HEK293T (cell line): Measurements from ENCODE around the gene SLC40A1.

Experiments used
- ARNT ChIP-seq: fragments of 450-650 bp; IDR thresholded peaks from 2 replicates; pipeline ENCODE4 v1.6.1; 2017; ENCODE audit warnings: mild to moderate bottlenecking
- BHLHE40 ChIP-seq: fragments of 450-650 bp; IDR thresholded peaks from 2 replicates; pipeline ENCODE4 v1.6.1; 2016; ENCODE audit warnings: mild to moderate bottlenecking, moderate library complexity, borderline replicate concordance
- FOXA1 ChIP-seq: fragments of 450-650 bp; IDR thresholded peaks from 2 replicates; pipeline ENCODE4 v1.6.1; 2016; ENCODE audit warnings: mild to moderate bottlenecking
- FOXM1 ChIP-seq: fragments of 450-650 bp; IDR thresholded peaks from 2 replicates; pipeline ENCODE4 v1.6.1; 2017; ENCODE audit warnings: mild to moderate bottlenecking, borderline replicate concordance
- LEF1 ChIP-seq: fragments of 450-650 bp; IDR thresholded peaks from 2 replicates; pipeline ENCODE4 v1.6.1; 2017; ENCODE audit warnings: mild to moderate bottlenecking, borderline replicate concordance
- NFRKB ChIP-seq: fragments of 450-650 bp; IDR thresholded peaks from 2 replicates; pipeline ENCODE4 v1.6.1; 2016; ENCODE audit warnings: mild to moderate bottlenecking, moderate library complexity
- SP1 ChIP-seq: fragments of 450-650 bp; IDR thresholded peaks from 2 replicates; pipeline ENCODE4 v1.6.1; 2017
- SUZ12 ChIP-seq: fragments of 450-650 bp; IDR thresholded peaks from 2 replicates; pipeline ENCODE4 v1.6.1; 2016; ENCODE audit warnings: mild to moderate bottlenecking
- TARDBP ChIP-seq: fragments of 450-650 bp; IDR thresholded peaks from 2 replicates; pipeline ENCODE4 v1.6.1; 2016

DNA sequence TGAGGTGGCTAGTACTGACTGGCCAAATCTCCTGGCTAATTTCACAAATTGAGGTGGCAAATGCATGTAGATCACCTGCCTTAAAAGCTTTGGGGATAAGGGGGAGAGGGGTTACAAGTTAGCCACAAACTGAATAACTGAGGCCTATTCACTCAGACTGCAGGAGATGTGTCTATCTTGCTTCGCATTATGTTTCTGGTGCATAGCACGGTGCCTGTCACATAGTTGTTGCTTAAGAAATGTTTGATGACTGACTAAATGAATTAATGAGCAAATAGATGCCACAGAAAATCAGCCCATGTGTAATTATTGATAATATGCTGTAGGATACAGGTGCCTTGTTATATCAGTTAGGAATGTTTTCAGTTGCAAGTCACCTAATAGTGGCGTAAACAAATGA is 12.5 kb upstream of the SLC40A1 start:
- TF ChIP-seq LEF1 (no peak), FOXA1 (no peak), TARDBP (no peak), BHLHE40 (no peak), ARNT (no peak), NFRKB (no peak), SP1 (no peak), FOXM1 (no peak), SUZ12 (no peak)
